Activated CD8-positive, alpha-beta T cell treated with anti-CD3 and anti-CD28 coated beads, Interleukin-2, amount 10 ng/mL, durations not matched to agents 7 days and 5 days (primary cell): ENCODE results near the gene PSRC1. TPM values are rescaled to one million over a fixed set of nuclear protein-coding genes. Genes with fewer than 3 reads are reported as not detected.
A peak's percentile ranks its signal among the peaks of the same experiment; 100 is the strongest.

Source experiments
- ATAC-seq: fragments of 150-1000 bp; cut with Tn5 transposase; one replicate; pipeline ENCODE4 v1.10.0; 2021; ENCODE audit warnings: moderate library complexity
- CTCF ChIA-PET: fragments of 350-600 bp; sonication (Branson Sonifier 250); formaldehyde crosslinking; loops from one replicate; lab custom pipeline; 2021; ENCODE audit warnings: antibody characterized with exemption; lab: Charles Lee
- POLR2A ChIA-PET: fragments of 350-600 bp; sonication (Branson Sonifier 250); formaldehyde crosslinking; loops from one replicate; lab custom pipeline; 2021; ENCODE audit warnings: antibody characterized with exemption; lab: Charles Lee
- DNase-seq: peaks from one replicate; pipeline ENCODE4 v3.0.0-alpha.2; 2020
- H3K27ac Mint-ChIP-seq: one replicate; pipeline ENCODE4 v1.8.0; 2021; ENCODE audit warnings: mild to moderate bottlenecking, mixed read lengths
- H3K27me3 Mint-ChIP-seq: one replicate; pipeline ENCODE4 v1.8.0; 2021; ENCODE audit warnings: low read depth, mixed read lengths
- H3K36me3 Mint-ChIP-seq: one replicate; pipeline ENCODE4 v1.8.0; 2021; ENCODE audit warnings: low read depth, mixed read lengths
- H3K4me1 Mint-ChIP-seq: one replicate; pipeline ENCODE4 v1.8.0; 2021; ENCODE audit warnings: low read depth, mixed read lengths
- H3K4me3 Mint-ChIP-seq: one replicate; pipeline ENCODE4 v1.8.0; 2021; ENCODE audit warnings: mild to moderate bottlenecking, mixed read lengths
- H3K9me3 Mint-ChIP-seq: one replicate; pipeline ENCODE4 v1.8.0; 2022; ENCODE audit warnings: mixed read lengths; ENCODE audit not compliant: insufficient read depth
- total RNA-seq, 2 experiments: library from RNA; stranded (reverse); gene quantifications; one replicate each; pipeline ENCODE4 v1.2.3, GENCODE V29; 2021

The PSRC1 gene
- total RNA-seq, 2 experiments from 2014 or later = 38.2 to 40.7 TPM

GRCh38 chr1:109239409-109240068, 43.4 kb downstream of the PSRC1 start:
- peaks cover 15% of the 10 kb centered on the region for H3K4me1 Mint-ChIP-seq
- ChIA-PET POLR2A (no interaction called here), CTCF (interaction anchor here (1.0 to 2.5 kb wide), 7 partner anchors 11 to 293 kb away, joined by 3 to 15 read pairs (median 3); partner anchors contain the start of gene CELSR2)
- no peaks in the 10 kb centered on the region for H3K9me3 Mint-ChIP-seq
- DNase-seq = peak; percentile 44
- peaks cover 37% of the 10 kb centered on the region for H3K36me3 Mint-ChIP-seq
- H3K27me3 Mint-ChIP-seq = peaks cover 12% of the 10 kb centered on the region
- no peak overlapping the region for H3K27ac Mint-ChIP-seq
- ATAC-seq = peak; percentile 57
- H3K4me3 Mint-ChIP-seq = no peak overlapping the region

GRCh38 chr1:109239047-109239408, 43.9 kb downstream of the PSRC1 start:
- CTCF ChIA-PET = interaction anchor here (1.0 to 2.5 kb wide), 8 partner anchors 11 to 294 kb away, joined by 3 to 15 read pairs (median 3); partner anchors contain the start of gene CELSR2
- ATAC-seq = no peak

GRCh38 chr1:109238382-109238781, 44.6 kb downstream of the PSRC1 start:
- POLR2A ChIA-PET = no interaction called here
- Mint-ChIP-seq H3K4me3 (no peak overlapping the region), H3K27me3 (peaks cover 10% of the 10 kb centered on the region), H3K36me3 (peaks cover 40% of the 10 kb centered on the region), H3K27ac (no peak overlapping the region), H3K4me1 (peaks cover 19% of the 10 kb centered on the region), H3K9me3 (no peaks in the 10 kb centered on the region)
- ATAC-seq (no peak), DNase-seq (no peak)
- CTCF ChIA-PET = interaction anchor here (0.9 to 2.5 kb wide), 5 partner anchors 9 to 191 kb away, joined by 3 to 15 read pairs (median 3); no protein-coding TSS in a partner anchor

More at GRCh38 chr1:109239047-109239408, 43.9 kb downstream of the PSRC1 start:
- DNase-seq = no peak
- Mint-ChIP-seq H3K27me3 (peaks cover 10% of the 10 kb centered on the region), H3K4me3 (no peak overlapping the region), H3K27ac (no peak overlapping the region), H3K4me1 (peaks cover 19% of the 10 kb centered on the region), H3K9me3 (no peaks in the 10 kb centered on the region), H3K36me3 (peaks cover 40% of the 10 kb centered on the region)
- POLR2A ChIA-PET = no interaction called here

GRCh38 chr1:109237512-109237911, 45.4 kb downstream of the PSRC1 start:
- Mint-ChIP-seq H3K4me1 (peaks cover 19% of the 10 kb centered on the region), H3K27me3 (peaks cover 9% of the 10 kb centered on the region), H3K27ac (no peak overlapping the region), H3K9me3 (no peaks in the 10 kb centered on the region), H3K4me3 (no peak overlapping the region), H3K36me3 (peaks cover 46% of the 10 kb centered on the region)
- DNase-seq = no peak
- CTCF ChIA-PET = interaction anchor here (1.0 kb wide), 1 partner anchor 12 kb away, joined by 3 read pairs; the partner anchor contains the start of gene CELSR2
- POLR2A ChIA-PET = interaction anchor here (1.2 kb wide), 1 partner anchor 12 kb away, joined by 3 read pairs; the partner anchor contains the start of gene CELSR2
- no peak for ATAC-seq

- ATAC-seq = no peak
- CTCF ChIA-PET = no interaction called here
- peak overlapping the region; percentile 4 for H3K27ac Mint-ChIP-seq
These were observed 47.8 kb downstream of the PSRC1 start for GRCh38 chr1:109235137-109235536.

GRCh38 chr1:109231066-109231465, 51.9 kb downstream of the PSRC1 start:
- Mint-ChIP-seq H3K27me3 (no peaks in the 10 kb centered on the region), H3K27ac (no peak overlapping the region), H3K4me3 (no peak overlapping the region), H3K9me3 (no peaks in the 10 kb centered on the region), H3K4me1 (peaks cover 14% of the 10 kb centered on the region), H3K36me3 (peaks cover 68% of the 10 kb centered on the region)
- no peak for DNase-seq
- ChIA-PET CTCF (no interaction called here), POLR2A (no interaction called here)
- ATAC-seq = no peak

More at GRCh38 chr1:109235137-109235536, 47.8 kb downstream of the PSRC1 start:
- peaks cover 14% of the 10 kb centered on the region for H3K4me1 Mint-ChIP-seq
- H3K9me3 Mint-ChIP-seq = no peaks in the 10 kb centered on the region
- no peak for DNase-seq
- no peak overlapping the region for H3K4me3 Mint-ChIP-seq
- POLR2A ChIA-PET = no interaction called here
- no peaks in the 10 kb centered on the region for H3K27me3 Mint-ChIP-seq
- H3K36me3 Mint-ChIP-seq = peaks cover 64% of the 10 kb centered on the region

Other genes starting within 250 kb of the PSRC1 start
- gene WDR47, start 241.0 kb downstream of the PSRC1 start, total RNA-seq = 10 to 100 TPM; 13.1 to 14.8 TPM
- gene TAF13, start 207.1 kb downstream of the PSRC1 start, total RNA-seq = 10 to 100 TPM; 24.5 to 24.6 TPM
- gene TMEM167B, start 192.4 kb downstream of the PSRC1 start, total RNA-seq = 10 to 100 TPM; 20.8 to 21.2 TPM
- 1 to 10 TPM; 1.9 to 2.8 TPM for gene ELAPOR1, start 169.0 kb downstream of the PSRC1 start, total RNA-seq
- gene SARS1, start 69.2 kb downstream of the PSRC1 start, total RNA-seq = 100 to 1,000 TPM; 145 to 157 TPM
- gene CELSR2, start 33.6 kb downstream of the PSRC1 start, total RNA-seq = 1 to 10 TPM; 4.9 to 5.2 TPM
- gene MYBPHL, start 23.9 kb upstream of the PSRC1 start, total RNA-seq = not detected
- 10 to 100 TPM; 10.8 to 14.0 TPM for gene SORT1, start 114.8 kb upstream of the PSRC1 start, total RNA-seq
- 100 to 1,000 TPM; 174 to 189 TPM for gene PSMA5, start 143.3 kb upstream of the PSRC1 start, total RNA-seq
- not detected for gene SYPL2, start 183.4 kb upstream of the PSRC1 start, total RNA-seq
- gene ATXN7L2, start 200.8 kb upstream of the PSRC1 start, total RNA-seq = 10 to 100 TPM; 10.2 to 11.6 TPM
- gene CYB561D1, start 210.9 kb upstream of the PSRC1 start, total RNA-seq = 10 to 100 TPM; 19.0 to 19.8 TPM
- gene AMIGO1, start 226.6 kb upstream of the PSRC1 start, total RNA-seq = 1 to 10 TPM; 1.6 to 2.2 TPM